GM18519 (cell line): Measurements from ENCODE around the gene ZNF318.
A peak's percentile ranks its signal among the peaks of the same experiment; 100 is the strongest.
"Not testable (repeated sequence)": the region's sequence is repeated elsewhere in the genome, so short reads cannot be mapped to it uniquely, and the experiment has no call there.

Source experiments
- ATAC-seq: cut with Tn5 transposase; IDR thresholded peaks from one replicate; pipeline ENCODE4 v1.9.1; 2021; ENCODE audit warnings: mild to moderate bottlenecking, moderate library complexity; ENCODE audit not compliant: unreplicated experiment, low FRiP score

ZNF318 gene, protein sequence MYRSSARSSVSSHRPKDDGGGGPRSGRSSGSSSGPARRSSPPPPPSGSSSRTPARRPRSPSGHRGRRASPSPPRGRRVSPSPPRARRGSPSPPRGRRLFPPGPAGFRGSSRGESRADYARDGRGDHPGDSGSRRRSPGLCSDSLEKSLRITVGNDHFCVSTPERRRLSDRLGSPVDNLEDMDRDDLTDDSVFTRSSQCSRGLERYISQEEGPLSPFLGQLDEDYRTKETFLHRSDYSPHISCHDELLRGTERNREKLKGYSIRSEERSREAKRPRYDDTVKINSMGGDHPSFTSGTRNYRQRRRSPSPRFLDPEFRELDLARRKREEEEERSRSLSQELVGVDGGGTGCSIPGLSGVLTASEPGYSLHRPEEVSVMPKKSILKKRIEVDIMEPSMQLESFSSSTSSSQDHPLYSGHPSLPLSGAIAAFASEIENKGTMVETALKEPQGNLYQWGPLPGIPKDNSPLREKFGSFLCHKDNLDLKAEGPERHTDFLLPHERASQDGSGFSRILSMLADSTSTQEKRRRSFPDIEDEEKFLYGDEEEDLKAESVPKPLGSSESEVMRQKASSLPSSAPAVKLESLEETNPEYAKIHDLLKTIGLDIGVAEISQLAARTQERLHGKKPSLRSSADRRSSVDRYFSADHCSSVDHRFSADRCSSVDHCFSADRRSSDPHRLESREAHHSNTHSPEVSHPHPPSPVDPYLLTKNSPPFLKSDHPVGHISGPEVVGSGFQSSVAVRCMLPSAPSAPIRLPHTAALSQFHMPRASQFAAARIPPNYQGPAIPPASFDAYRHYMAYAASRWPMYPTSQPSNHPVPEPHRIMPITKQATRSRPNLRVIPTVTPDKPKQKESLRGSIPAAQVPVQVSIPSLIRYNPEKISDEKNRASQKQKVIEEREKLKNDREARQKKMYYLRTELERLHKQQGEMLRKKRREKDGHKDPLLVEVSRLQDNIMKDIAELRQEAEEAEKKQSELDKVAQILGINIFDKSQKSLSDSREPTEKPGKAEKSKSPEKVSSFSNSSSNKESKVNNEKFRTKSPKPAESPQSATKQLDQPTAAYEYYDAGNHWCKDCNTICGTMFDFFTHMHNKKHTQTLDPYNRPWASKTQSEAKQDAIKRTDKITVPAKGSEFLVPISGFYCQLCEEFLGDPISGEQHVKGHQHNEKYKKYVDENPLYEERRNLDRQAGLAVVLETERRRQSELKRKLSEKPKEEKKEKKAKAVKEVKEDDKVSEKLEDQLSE (N-terminal part only)

DNA sequence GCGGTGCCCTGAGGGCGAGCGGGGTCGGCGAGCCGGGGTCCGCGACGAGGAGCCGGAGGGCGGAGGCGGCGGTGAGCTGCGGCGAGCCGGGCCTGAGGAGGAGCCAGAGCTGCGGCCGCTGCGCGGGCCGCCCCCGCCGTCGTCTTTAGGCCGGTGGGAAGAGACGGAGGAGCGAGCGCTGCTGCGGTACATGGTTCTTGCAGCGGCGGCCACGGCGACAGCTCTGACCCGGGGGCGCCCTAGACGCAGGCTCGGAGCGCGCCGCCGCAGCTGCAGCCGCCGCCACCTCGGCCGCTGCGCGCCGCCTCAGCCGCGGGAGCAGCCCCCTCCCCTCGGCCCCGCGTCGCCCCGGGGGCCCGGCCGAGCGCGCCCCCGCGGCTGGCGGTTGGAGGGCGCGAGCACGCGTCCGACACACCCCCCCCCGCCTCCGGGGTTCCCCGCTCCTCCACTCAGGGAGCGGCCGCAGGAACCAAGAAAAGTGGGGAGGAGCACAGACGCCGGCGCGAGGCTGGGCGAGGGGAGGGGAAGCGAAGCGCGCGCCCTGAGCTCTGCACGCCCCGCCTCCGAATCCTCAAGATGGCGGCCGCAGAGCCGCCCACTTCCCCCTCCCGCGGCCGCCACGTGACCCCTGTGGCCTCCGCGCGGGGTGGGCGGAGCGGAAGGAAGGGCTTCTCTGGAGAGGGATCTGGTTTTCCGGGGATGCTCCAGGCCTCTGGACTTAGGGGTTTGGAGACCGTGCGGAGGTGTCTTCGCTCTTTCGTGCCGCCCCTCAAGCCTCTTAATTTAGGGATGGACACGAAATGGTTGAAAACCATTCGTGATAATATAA is at the start of gene ZNF318:
Gene ZNF318, minus strand, starts transcription at position 474 of the 829 bp plus-strand sequence. Its CDS starts 282 bp downstream, at position 192.
- ATAC-seq, result peak; percentile 72

DNA sequence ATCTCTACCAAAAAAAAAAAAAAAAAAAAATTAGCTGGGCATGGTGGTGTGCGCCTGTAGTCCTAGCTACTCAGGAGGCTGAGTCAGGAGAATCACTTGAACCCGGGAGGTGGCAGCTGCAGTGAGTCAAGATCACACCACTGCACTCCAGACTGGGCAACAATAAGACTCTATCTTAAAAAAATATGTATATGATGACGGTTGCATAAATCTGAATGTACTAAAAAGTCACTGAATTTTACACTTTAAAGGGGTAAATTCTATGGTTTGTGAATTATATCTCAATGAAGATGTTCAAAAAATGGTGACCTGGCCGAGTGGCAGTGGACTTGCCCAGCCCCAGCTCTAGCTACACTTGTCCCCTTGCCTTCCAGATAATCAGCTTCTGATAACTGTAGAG is 47.5 kb upstream of the ZNF318 start:
- ATAC-seq, result no peak

DNA sequence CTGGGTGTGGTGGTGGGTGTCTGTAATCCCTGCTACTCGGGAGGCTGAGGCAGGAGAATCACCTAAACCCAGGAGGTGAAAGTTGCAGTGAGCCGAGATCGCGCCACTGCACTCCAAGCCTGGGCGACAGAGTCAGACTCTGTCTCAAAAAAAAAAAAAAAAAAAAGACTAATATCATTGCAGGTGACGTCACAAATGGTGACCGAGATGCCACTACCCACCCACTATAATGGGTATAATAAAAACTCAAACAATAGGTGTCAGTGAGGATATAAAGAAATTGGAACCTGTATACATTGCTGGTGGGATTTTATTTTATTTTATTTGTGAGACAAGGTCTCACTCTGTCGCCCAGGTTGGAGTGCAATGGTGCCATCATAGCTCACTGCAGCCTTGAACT is 45.8 kb upstream of the ZNF318 start:
- not testable (repeated sequence) for ATAC-seq

DNA sequence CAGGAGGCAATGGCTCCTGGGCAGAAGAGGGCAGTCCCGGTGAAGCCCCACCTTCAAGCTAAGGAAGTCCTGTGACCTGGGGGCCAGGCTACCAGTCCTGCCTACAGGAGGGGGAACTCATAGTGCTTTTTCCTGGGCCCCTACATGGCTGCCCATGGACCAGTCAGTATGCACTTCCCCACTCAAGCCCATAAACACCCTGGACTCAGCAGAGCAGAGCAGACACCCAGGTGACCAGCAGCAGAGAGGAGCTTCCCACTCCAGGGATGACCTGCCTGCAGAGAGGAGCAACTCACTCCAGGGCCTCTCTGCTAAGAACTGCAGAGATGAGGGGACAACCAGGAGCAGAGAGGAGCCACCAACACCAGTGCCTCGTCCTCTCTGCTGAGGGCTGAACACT is 43.6 kb upstream of the ZNF318 start:
- no peak for ATAC-seq

DNA sequence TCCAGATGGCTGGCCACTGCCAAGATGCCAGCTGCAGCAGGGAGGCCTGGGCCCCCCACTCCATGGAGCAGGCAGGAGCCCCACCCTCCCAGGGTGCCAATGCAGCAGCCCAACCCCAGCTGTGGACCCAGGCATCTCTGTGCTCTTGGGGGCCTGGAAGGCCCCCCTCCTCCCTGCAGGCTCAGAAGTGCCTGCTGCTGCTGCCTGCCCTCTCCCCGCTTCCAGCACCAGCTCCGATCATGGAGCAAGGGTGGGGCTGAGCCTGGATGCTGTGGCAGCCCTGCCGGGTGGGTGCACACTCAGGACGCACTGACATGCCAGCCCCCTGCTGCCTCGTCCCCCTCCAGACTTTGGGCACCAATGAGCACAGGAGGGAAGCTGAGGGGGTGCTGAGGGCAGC is 43.1 kb upstream of the ZNF318 start:
- no peak for ATAC-seq

DNA sequence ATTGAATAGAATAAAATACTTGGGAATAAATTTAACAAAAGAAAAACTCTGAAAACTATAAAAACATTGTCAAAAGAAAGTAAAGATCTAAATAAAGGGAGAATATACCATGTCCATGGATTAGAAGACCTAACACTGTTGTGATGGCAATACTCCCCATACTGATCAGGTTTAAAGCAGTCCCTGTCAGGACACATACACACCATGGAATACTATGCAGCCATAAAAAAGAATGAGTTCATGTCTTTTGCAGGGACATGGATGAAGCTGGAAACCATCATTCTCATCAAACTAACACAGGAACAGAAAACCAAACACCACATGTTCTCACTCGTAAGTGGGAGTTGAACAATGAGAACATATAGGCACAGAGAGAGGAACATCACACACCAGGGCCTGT is 41.3 kb upstream of the ZNF318 start:
- not testable (repeated sequence) for ATAC-seq

DNA sequence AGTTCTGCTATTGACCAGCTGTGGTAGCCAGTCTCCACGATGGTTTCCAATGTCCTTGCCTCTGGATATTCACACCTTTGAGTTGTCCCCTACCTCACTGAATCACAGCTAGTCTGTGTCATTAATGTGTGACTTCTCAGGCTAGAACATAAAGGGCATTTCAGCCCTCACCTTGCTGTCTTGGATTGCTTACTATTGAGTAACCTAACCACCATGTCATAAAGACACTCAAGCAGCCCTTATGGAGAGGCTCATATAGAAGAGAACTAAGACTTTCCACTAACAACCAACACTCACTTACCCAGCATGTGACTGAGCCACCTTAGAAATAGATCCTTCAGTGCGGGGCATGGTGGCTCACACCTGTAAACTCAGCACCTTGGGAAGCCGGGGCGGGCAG is 38.8 kb upstream of the ZNF318 start:
- no peak for ATAC-seq

DNA sequence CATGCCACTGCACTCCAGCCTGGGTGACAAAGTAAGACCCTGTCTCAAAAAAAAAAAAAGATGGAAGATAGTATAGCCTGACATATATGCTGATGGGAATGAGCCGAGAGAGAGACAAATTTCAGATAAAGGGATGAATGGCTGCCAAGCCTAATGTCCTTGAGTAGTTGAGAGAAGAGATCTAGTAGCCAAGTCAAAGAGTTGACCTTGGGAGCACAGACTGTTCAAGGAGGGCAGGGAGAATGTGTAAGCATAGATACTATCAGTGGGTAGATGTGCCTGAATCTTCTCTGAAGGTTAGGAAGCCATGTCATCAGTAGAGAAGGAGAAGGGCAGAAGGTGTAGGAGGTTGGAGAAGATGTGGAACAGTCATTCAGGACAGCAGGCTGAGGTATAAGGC is 37.8 kb upstream of the ZNF318 start:
- ATAC-seq, result no peak

DNA sequence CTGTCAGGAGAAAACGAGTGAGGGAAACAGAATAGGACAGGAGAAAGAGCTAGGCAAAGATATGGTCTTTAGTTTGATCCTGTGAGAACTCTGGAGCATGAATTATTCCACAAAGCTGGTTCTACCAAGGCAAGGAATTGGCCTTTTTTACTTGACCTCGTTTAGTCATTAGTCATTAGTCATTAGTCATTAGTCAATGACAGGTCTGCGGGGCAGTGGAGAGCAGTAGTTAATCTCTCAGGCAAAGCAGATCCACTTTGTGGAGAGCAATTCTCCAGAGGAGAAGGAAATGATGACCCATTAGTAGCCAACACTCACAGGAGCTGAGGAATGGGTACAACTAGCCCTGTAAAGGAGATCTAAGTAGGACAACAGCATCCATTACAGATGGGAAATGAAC is 35.9 kb upstream of the ZNF318 start:
- ATAC-seq, result no peak

DNA sequence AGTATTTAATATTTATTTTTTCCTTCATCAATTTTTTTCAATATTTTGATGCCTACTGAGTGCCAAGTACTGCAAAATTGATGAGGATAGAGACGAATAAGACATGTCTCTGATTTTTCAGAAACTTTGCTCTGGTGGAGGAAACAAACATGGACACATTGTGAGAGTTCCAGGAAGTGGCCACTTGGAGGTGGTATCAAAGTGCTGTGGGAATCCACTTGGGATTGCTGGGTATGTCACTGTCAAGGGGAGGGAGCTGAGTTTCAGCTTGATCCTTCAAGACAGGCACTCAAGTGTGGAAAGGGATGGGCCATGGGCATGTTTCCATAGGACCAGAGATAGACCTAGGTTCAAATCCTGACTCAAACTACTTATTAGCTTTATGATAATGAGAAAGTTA is 33.4 kb upstream of the ZNF318 start:
- no peak for ATAC-seq

DNA sequence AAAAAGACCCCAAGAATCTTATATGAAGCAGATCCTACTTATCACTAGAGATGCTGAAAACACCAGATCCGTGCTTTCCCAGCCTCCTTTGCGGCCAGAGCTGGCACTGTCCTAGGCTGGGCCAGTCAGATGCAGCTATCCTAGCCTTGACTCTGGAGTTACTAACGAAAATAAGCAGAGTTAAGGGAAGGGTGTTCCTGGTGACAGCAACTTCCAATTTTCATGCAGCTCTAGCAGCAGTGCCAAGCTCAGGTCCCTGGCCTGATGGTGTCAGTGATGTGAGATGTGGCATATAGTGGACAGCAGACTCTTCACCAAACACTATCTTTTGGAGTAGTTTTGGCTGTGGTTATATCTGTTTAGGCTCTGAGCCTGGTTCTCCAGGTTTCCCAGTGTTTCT is 32.3 kb upstream of the ZNF318 start:
- no peak for ATAC-seq

DNA sequence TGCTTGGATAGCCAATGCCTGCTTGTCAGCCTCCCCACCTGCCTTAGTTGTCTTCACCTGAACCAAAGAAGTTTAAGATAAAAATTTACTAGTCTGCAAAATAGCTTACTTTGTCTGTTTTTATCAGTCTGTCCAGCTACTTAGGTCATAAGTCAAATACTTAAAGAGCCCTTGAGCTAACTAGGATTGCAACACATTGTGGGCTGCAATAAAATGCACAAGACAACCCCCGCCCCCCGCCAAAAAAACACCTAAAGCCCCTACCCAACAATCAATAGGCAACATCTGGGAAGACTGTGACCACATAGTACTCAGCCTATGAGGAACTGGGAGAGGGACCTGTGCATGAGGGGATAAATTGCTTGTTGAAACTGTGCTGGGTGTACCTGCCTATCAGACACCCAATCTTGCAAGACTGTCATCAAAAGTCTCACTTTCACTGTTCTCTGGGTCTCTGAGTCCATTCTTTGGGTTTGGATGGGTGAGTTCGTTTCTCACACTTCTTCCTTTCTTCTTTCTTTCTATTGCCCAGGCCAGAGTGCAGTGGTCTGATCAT is 30.6 kb upstream of the ZNF318 start:
- ATAC-seq, result no peak

DNA sequence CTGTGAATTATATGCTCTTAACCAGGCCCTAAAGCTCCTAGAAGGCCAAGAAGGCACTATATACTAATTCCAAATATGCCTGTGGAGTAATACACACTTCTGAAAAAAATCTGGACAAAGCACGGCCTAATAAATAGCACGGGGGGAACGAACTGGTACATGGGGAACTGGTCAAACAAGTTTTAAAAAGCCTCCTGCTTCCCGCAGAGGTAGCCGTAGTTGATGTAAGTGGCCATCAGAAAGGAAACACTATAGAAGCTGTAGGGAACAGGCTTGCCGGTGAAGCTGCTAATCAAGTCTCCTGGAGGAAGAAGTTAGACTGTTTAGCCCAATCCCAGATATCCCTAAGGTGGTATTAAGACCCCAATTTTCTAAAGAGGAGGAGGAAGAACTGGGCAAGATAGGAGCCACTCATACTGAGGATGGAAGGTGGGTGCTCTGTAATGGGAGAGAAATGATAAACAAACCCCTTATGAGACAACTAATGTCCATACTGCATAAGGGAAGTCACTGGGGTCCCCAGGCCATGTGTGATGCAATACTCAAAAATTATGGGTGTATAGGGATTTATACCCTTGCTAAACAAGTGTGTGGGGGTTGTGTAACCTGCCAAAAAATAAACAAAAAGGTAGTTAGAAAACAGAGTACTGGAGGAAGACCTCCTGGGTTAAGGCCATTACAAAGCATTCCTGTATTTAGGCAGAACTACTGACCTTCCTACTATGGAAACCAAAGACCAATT is 27.1 kb upstream of the ZNF318 start:
- ATAC-seq, result no peak

DNA sequence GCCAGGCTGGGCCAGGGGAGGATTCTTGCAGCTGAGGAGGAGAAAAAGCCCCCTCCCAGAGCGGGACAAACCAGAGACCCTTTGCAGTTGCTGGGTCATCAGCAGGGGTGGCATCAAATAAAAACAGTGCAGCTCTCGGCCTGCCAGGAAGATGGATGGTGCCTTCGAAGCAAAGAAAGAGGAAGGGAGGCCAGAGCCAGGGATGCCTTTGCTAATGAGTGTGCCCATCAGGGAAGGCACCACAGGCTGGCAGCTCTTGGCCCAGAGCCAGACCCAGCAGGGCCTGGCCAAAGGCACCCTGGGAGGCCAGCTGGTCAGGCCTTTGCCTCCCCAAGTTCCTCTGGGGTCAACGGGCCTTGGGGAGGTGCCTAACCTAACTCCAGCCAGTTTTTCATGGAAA is 26.3 kb upstream of the ZNF318 start:
- no peak for ATAC-seq

DNA sequence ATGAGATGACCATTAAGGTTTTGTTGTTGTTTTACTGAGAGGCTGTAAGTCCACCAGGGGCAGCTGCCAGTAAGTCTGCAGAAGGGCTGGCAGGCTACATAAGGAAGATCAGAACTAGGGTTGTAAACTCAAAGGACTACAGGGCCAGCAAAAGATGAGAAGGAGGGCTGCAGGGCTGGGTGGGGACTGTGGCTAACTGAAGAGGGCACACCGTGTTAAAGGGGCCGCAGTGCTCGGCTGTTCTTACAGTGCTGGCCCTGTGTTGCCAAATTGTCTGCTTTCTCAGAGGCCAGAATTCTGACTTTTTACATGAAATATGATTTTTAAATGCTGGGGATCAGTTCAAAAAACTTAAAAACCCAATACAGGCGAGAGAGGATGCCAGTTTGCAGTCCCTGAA is 25.5 kb upstream of the ZNF318 start:
- ATAC-seq, result no peak

DNA sequence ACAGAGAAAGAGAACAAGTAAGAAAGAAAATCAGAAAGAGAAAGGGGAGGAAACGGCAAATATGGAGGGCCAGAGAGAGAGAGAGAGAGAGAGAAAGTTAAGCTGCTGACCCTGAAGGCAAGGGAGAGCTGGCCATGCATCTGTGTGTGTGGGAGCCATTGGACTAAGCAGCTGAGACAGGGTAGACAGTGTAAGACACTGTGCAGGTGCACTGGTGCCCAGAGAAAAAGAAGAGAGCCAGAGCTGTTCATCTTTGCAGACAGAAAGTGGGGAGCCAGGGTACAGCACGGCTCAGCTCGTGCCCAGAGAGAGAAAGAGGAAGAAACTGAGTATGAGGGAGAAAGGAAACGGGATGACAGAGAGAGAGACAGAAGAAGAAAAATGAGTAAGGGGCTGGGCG is 24.2 kb upstream of the ZNF318 start:
- ATAC-seq, result no peak

DNA sequence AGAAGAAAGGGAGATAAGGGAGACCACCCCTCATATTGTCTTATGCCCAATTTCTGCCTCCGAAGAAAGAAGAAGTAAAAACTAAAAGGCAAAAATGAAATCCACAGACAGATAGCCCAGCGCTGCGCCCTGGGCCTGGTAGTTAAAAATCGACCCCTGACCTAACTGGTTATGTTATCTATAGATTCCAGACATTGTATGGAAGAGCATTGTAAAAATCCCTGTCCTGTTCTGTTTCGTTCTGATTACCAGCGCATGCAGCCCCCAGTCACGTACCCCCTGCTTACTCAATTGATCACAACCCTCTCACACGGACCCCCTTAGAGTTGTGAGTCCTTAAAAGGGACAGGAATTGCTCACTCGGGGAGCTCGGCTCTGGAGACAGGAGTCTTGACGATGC is 23.7 kb upstream of the ZNF318 start:
- ATAC-seq, result not testable (repeated sequence)

DNA sequence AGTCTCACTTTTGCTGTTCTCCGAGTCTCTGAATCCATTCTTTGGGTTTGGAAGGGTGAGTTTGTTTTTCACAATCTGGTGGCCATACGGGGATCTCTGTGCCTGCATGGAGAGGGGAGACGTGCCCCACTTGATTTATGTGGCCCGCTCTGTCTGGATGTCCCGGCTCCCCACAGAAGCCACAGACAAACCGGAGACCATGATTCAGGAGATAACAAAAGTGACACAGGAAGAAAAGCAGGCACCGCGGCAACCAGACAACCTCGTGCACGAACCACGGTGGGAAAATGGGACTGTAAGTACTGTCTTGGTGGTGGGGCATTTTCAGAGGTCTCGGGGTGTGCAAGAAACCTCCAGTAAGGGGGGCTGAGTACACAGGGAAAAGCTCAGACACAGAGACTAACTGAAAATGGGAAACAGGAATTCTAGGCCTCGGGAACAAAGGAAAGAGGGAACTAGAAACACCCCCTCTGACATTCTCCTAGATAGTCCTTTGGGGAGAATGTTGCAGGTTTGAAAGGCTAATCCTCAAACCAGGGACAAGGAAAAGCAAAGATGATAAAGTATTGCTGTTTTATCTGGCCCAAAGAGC is 22.1 kb upstream of the ZNF318 start:
- ATAC-seq, result no peak
